Naive thymus-derived CD8-positive, alpha-beta T cell (primary cell): Measurements from ENCODE around the gene MED9. TPM values are rescaled to one million over a fixed set of nuclear protein-coding genes. Genes with fewer than 3 reads are reported as not detected.

Source experiments
- ATAC-seq, 2 donors: fragments of 150-1000 bp; cut with Tn5 transposase in 1 of 2; sonication (Bioruptor Pico), chemical (Tn5 transposase) in 1 of 2; 1 replicate in 1 of 2; 2 replicates in 1 of 2; pipeline ENCODE4 v1.10.0; 2021; ENCODE audit warnings: mild to moderate bottlenecking in 2 of 2, moderate library complexity in 2 of 2
- POLR2A ChIA-PET: fragments of 350-600 bp; sonication (Branson Sonifier 250); formaldehyde crosslinking; loops from one replicate; lab custom pipeline; 2021; ENCODE audit warnings: antibody characterized with exemption; lab: Charles Lee
- DNase-seq, 10 donors: peaks; one replicate each; pipeline versions ENCODE4 v3.0.0 to v3.0.0-alpha.2; 2020 to 2022
- H3K27ac Mint-ChIP-seq, 10 donors: one replicate each; pipeline ENCODE4 v1.8.0; 2020 to 2022; ENCODE audit warnings: mild to moderate bottlenecking in 10 of 10, mixed read lengths in 10 of 10, moderate library complexity in 4 of 10, inconsistent platforms in 1 of 10
- H3K27me3 Mint-ChIP-seq, 5 donors: one replicate each; pipeline ENCODE4 v1.8.0; 2021 to 2022; ENCODE audit warnings: mixed read lengths in 5 of 5
- H3K36me3 Mint-ChIP-seq, 3 donors: one replicate each; pipeline ENCODE4 v1.8.0; 2020 to 2022; ENCODE audit warnings: mixed read lengths in 3 of 3, mild to moderate bottlenecking in 2 of 3, inconsistent platforms in 1 of 3
- H3K4me1 Mint-ChIP-seq, 4 donors: one replicate each; pipeline ENCODE4 v1.8.0; 2021 to 2022; ENCODE audit warnings: mixed read lengths in 4 of 4
- H3K4me3 Mint-ChIP-seq, 10 donors: one replicate each; pipeline ENCODE4 v1.8.0; 2020 to 2022; ENCODE audit warnings: mild to moderate bottlenecking in 10 of 10, mixed read lengths in 10 of 10, moderate library complexity in 6 of 10, inconsistent platforms in 1 of 10
- H3K9me3 Mint-ChIP-seq, 9 donors: one replicate each; pipeline ENCODE4 v1.8.0; 2020 to 2022; ENCODE audit warnings: mixed read lengths in 9 of 9, mild to moderate bottlenecking in 3 of 9, inconsistent platforms in 1 of 9, moderate library complexity in 1 of 9
- polyA plus RNA-seq, 3 donors: library from polyadenylated mRNA; unstranded; fragments of 300-500 nt; fragmentation: Illumina TruSeq; gene quantifications; one replicate each; pipeline ENCODE4 v1.2.3, GENCODE V29; 2021
- total RNA-seq, 8 experiments: library from RNA in 2 of 8; stranded (reverse) in 2 of 8; gene quantifications; one replicate each; pipeline ENCODE4 v1.2.3 and lab custom pipeline; 2021 to 2026

The MED9 gene
- total and polyA plus RNA-seq, 5 experiments from 2014 or later = 11.9 to 20.4 (median 17.4) TPM

DNA sequence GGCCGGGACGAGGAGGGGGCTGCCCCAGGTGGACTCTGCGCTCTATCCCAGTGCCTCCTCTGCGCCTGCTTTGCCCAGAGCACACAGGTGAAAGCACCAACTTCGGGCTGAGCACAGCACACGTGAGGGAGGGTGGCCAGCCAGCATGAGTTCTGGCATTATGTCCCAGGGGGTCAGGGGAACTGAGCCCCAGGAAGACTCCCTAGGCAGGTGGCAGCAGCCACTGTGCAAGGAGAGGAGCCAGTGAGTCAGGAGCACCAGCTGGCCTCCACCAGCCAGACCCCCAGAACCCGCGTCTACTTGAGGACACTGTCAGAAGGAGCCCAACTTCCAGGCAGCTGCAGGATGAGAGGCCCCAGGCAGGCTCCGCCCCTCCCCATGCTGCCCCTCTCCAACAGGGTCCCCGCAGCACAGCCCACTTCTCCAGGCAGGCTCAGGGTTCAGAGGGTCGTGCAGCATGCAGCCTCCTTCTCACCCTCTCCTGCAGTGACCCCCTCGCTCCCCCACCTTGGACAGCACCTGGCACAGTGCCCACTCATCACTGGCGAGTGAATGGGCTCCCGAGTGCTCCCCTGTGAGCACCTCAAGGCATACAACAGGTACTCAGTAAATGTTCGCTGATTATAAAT is 63.6 kb downstream of the MED9 start:
- Mint-ChIP-seq H3K9me3 (no peaks in the 10 kb centered on the region), H3K27ac (no peak overlapping the region), H3K4me3 (no peak overlapping the region), H3K27me3 (no peaks in the 10 kb centered on the region), H3K36me3 (no peaks in the 10 kb centered on the region), H3K4me1 (no peaks in the 10 kb centered on the region)
- ATAC-seq = no peak
- DNase-seq = no peak
- POLR2A ChIA-PET = no interaction called here

DNA sequence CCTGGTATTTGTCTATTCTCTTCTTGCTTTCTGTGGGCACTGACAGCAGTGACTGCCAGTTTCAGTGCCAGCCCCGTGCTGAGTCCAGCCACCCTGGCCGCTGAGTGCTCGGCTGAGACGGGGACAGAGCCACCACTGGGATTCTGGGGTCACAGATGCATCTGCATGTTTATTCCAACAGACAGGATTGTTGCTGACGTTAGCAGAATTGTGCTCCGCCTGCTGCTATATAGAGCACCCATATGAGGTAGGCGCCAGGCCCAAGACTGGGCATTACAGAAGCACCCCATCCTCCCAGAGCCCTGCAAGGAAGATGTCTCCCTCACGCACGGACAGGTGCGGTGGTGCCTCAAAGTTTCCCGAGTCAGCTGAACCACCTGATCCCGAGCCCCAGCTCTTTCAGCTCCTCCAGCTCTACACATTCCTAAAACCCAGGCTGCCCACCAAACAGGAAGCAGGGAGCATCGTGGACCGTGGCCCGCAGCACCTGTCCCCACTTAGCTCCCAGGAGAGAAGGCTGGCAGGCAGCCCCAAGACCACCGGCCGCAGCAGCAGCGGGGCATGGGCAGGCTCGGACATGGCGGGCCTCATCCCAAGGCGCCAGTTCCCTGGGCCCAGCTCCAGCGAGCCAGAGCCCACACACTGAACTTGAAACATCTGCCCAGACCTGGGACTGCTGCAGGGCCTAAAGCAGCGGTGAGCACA is 64.3 kb downstream of the MED9 start:
- H3K27ac Mint-ChIP-seq = no peak overlapping the region

DNA sequence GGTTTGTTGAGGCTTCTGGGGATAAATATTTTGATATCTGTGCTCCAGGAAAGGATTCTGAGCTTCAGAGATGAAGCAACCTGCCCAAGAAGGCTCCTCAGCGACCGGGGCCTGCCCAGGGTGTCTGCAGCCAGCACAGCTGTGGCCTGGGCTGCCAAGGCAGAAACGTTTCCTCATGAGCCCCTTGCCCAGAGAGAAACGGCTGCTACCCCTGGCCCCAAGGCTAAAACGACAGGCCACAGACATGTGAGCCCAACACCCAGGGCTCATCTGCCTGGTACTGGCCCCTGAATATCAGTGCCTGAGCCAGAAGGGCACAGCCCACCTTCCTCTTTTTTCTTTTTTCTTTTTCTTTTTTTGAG is 64.8 kb downstream of the MED9 start:
- no peaks in the 10 kb centered on the region for H3K36me3 Mint-ChIP-seq
- POLR2A ChIA-PET = interaction anchor here (0.6 kb wide), 1 partner anchor 279 kb away, joined by 5 read pairs; no protein-coding TSS in a partner anchor
- no peaks in the 10 kb centered on the region for H3K4me1 Mint-ChIP-seq
- no peaks in the 10 kb centered on the region for H3K9me3 Mint-ChIP-seq
- H3K4me3 Mint-ChIP-seq = no peak overlapping the region
- no peak overlapping the region for H3K27ac Mint-ChIP-seq
- DNase-seq (peak in 1 of 10 donors; percentile 41), ATAC-seq (no peak)
- no peaks in the 10 kb centered on the region for H3K27me3 Mint-ChIP-seq

More for the DNA sequence above, 64.3 kb downstream of the MED9 start:
- H3K27me3 Mint-ChIP-seq = no peaks in the 10 kb centered on the region
- H3K4me3 Mint-ChIP-seq = no peak overlapping the region
- ATAC-seq (no peak), DNase-seq (peak in 1 of 10 donors; percentile 35)
- no peaks in the 10 kb centered on the region for H3K4me1 Mint-ChIP-seq
- no peaks in the 10 kb centered on the region for H3K9me3 Mint-ChIP-seq
- POLR2A ChIA-PET = no interaction called here
- no peaks in the 10 kb centered on the region for H3K36me3 Mint-ChIP-seq

Other genes starting within 250 kb of the MED9 start
- 10 to 100 TPM; 63.9 to 70.6 TPM for gene FLCN, start 239.8 kb upstream of the MED9 start, total RNA-seq
- 1 to 10 TPM; 3.1 to 4.9 (median 4.8) TPM for gene FLCN, start 239.8 kb upstream of the MED9 start, polyA plus RNA-seq
- 10 to 100 TPM; 46.5 to 47.7 TPM for gene COPS3, start 195.8 kb upstream of the MED9 start, total RNA-seq
- gene COPS3, start 195.8 kb upstream of the MED9 start, polyA plus RNA-seq = 10 to 100 TPM; 76.6 to 98.0 (median 81.2) TPM
- gene NT5M, start 173.6 kb upstream of the MED9 start, total RNA-seq = 1 to 10 TPM; 1.8 to 2.9 TPM
- gene NT5M, start 173.6 kb upstream of the MED9 start, polyA plus RNA-seq = 1 to 10 TPM; 1.5 to 5.5 (median 1.9) TPM
- gene RASD1, start 19.4 kb downstream of the MED9 start, total RNA-seq = 1 to 10 TPM; 2.8 to 4.2 TPM
- under 1 TPM; 0.23 to 0.54 (median 0.35) TPM for gene RASD1, start 19.4 kb downstream of the MED9 start, polyA plus RNA-seq
- gene PEMT, start 114.7 kb downstream of the MED9 start, total RNA-seq = 10 to 100 TPM; 15.2 to 17.0 TPM
- 10 to 100 TPM; 27.5 to 31.3 (median 28.1) TPM for gene PEMT, start 114.7 kb downstream of the MED9 start, polyA plus RNA-seq
- 10 to 100 TPM; 33.8 to 35.2 TPM for gene RAI1, start 204.5 kb downstream of the MED9 start, total RNA-seq
- gene RAI1, start 204.5 kb downstream of the MED9 start, polyA plus RNA-seq = 1 to 10 TPM; 1.5 to 4.0 (median 2.3) TPM